D721Med (cell line): ENCODE measurements around the gene PCSK6.

Experiments
- DNase-seq: peaks from one replicate; pipeline ENCODE4 v3.0.0; 2011; ENCODE audit warnings: low spot score; ENCODE audit not compliant: insufficient read length
- FAIRE-seq: peaks from 2 replicates; lab custom pipeline; 2011; peaks lifted over from hg19 to GRCh38; lab: Jason Lieb, UNC
- CTCF ChIP-seq: IDR thresholded peaks from 2 replicates; pipeline ENCODE4 v1.5.1; 2012; ENCODE audit warnings: mild to moderate bottlenecking, control low read depth; ENCODE audit not compliant: insufficient read depth; ENCODE audit errors: missing control alignments

The PCSK6 gene

GRCh38 chr15:101499863-101500713, 10.6 kb upstream of the PCSK6 start:
- TF ChIP-seq CTCF: no peak
- FAIRE-seq: no peak
- DNase-seq: no peak

GRCh38 chr15:101498717-101499480, 9.4 kb upstream of the PCSK6 start:
- no peak for TF ChIP-seq CTCF
- DNase-seq: no peak
- no peak for FAIRE-seq

GRCh38 chr15:101498076-101498716, 8.7 kb upstream of the PCSK6 start:
- FAIRE-seq: no peak
- no peak for DNase-seq
- no peak for TF ChIP-seq CTCF

- no peak for TF ChIP-seq CTCF
- FAIRE-seq: no peak
- DNase-seq: no peak
Observed at GRCh38 chr15:101497484-101498034, 8.1 kb upstream of the PCSK6 start.

GRCh38 chr15:101497017-101497416, 7.5 kb upstream of the PCSK6 start:
- DNase-seq: no peak
- TF ChIP-seq CTCF: no peak
- no peak for FAIRE-seq

- TF ChIP-seq CTCF: no peak
- DNase-seq (no peak), FAIRE-seq (no peak)
Observed at GRCh38 chr15:101496198-101496986, 6.9 kb upstream of the PCSK6 start.
